Measurements from ENCODE around the gene R3HDM4. TPM values are rescaled to one million over a fixed set of nuclear protein-coding genes. Genes with fewer than 3 reads are reported as not detected.

The R3HDM4 gene
- total RNA-seq, 1 donor from 2014 or later, result 57.9 TPM

GRCh38 chr19:873561-874041, 39.4 kb downstream of the R3HDM4 start:
- H3K4me3 ChIP-seq (ENCODE audit: insufficient read depth, low read depth, low read length), result no peak overlapping the region
- Mint-ChIP-seq H3K4me3 (ENCODE audit: unreplicated experiment) (no peak overlapping the region), H3K27ac (ENCODE audit: unreplicated experiment) (no peak overlapping the region), H3K9me3 (ENCODE audit: unreplicated experiment) (no peaks in the 10 kb centered on the region), H3K36me3 (ENCODE audit: low read depth, unreplicated experiment) (peaks cover 11% of the 10 kb centered on the region), H3K27me3 (ENCODE audit: low read depth, unreplicated experiment) (no peaks in the 10 kb centered on the region), H3K4me1 (ENCODE audit: low read depth, unreplicated experiment) (peaks cover 2% of the 10 kb centered on the region)
- no peak overlapping the region for H3K27ac ChIP-seq (ENCODE audit: low read depth, low read length)
- no peak overlapping the region for H2AFZ ChIP-seq (ENCODE audit: low read depth, low read length)
- DNase-seq (ENCODE audit: low read depth), result no peak
- TF ChIP-seq EZH2 (IDR thresholded peaks at IDR 0.05; ENCODE audit: insufficient read depth, low read length), result no peak
- TF ChIP-seq, protein P1, sequence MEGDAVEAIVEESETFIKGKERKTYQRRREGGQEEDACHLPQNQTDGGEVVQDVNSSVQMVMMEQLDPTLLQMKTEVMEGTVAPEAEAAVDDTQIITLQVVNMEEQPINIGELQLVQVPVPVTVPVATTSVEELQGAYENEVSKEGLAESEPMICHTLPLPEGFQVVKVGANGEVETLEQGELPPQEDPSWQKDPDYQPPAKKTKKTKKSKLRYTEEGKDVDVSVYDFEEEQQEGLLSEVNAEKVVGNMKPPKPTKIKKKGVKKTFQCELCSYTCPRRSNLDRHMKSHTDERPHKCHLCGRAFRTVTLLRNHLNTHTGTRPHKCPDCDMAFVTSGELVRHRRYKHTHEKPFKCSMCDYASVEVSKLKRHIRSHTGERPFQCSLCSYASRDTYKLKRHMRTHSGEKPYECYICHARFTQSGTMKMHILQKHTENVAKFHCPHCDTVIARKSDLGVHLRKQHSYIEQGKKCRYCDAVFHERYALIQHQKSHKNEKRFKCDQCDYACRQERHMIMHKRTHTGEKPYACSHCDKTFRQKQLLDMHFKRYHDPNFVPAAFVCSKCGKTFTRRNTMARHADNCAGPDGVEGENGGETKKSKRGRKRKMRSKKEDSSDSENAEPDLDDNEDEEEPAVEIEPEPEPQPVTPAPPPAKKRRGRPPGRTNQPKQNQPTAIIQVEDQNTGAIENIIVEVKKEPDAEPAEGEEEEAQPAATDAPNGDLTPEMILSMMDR (IDR thresholded peaks at IDR 0.05; ENCODE audit: insufficient read depth, low read depth, low read length), result no peak
- H3K36me3 ChIP-seq (ENCODE audit: insufficient read depth, low read length), result peaks cover 4% of the 10 kb centered on the region
- H3K4me1 ChIP-seq (ENCODE audit: insufficient read depth, low read length), result peaks cover 18% of the 10 kb centered on the region
- H3K9ac ChIP-seq (ENCODE audit: low read length), result no peak overlapping the region
- H3K27me3 ChIP-seq (ENCODE audit: insufficient read depth, low read length), result no peaks in the 10 kb centered on the region
- no peaks in the 10 kb centered on the region for H3K9me3 ChIP-seq (ENCODE audit: insufficient read depth, low read depth, low read length)
- peaks cover 21% of the 10 kb centered on the region for H4K20me1 ChIP-seq (ENCODE audit: insufficient read depth, low read length)
- H3K4me2 ChIP-seq (ENCODE audit: low read length), result no peak overlapping the region
- no peaks in the 10 kb centered on the region for H3K79me2 ChIP-seq (ENCODE audit: insufficient read depth, low read length)
- FAIRE-seq, result no peak

DNA sequence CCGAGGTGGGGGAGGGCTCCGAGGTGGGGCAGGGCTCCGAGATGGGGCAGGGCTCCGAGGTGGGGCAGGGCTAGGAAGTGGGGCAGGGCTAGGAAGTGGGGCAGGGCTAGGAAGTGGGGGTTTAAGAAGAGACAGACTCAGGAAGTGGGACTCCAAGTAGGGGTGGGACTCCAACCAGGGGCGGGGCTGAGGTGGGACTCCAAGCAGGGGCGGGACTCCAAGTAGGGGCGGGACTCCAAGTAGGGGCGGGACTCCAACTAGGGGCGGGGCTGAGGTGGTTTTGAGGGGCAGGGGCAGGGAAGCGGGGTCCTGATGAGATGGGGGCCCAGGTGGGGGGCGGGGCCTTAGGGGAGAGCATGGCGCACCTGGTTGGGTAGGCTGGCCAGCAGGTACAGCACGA, 39.9 kb downstream of the R3HDM4 start:
- H2AFZ ChIP-seq (ENCODE audit: low read depth, low read length), result no peak overlapping the region
- DNase-seq (ENCODE audit: low read depth) (peak; percentile 38), FAIRE-seq (no peak)
- TF ChIP-seq, protein P1 (IDR thresholded peaks at IDR 0.05; ENCODE audit: insufficient read depth, low read depth, low read length), result no peak
- no peak for TF ChIP-seq EZH2 (IDR thresholded peaks at IDR 0.05; ENCODE audit: insufficient read depth, low read length)
- H3K9me3 Mint-ChIP-seq (ENCODE audit: unreplicated experiment), result no peaks in the 10 kb centered on the region
- H3K4me1 Mint-ChIP-seq (ENCODE audit: low read depth, unreplicated experiment), result peaks cover 2% of the 10 kb centered on the region
- H3K9me3 ChIP-seq (ENCODE audit: insufficient read depth, low read depth, low read length), result no peaks in the 10 kb centered on the region
- peaks cover 11% of the 10 kb centered on the region for H3K36me3 Mint-ChIP-seq (ENCODE audit: low read depth, unreplicated experiment)
- H3K4me3 Mint-ChIP-seq (ENCODE audit: unreplicated experiment), result no peak overlapping the region
- peaks cover 24% of the 10 kb centered on the region for H4K20me1 ChIP-seq (ENCODE audit: insufficient read depth, low read length)
- no peaks in the 10 kb centered on the region for H3K27me3 Mint-ChIP-seq (ENCODE audit: low read depth, unreplicated experiment)
- peaks cover 19% of the 10 kb centered on the region for H3K4me1 ChIP-seq (ENCODE audit: insufficient read depth, low read length)
- no peaks in the 10 kb centered on the region for H3K27me3 ChIP-seq (ENCODE audit: insufficient read depth, low read length)
- H3K79me2 ChIP-seq (ENCODE audit: insufficient read depth, low read length), result no peaks in the 10 kb centered on the region
- H3K9ac ChIP-seq (ENCODE audit: low read length), result no peak overlapping the region
- H3K36me3 ChIP-seq (ENCODE audit: insufficient read depth, low read length), result peaks cover 4% of the 10 kb centered on the region
- H3K27ac ChIP-seq (ENCODE audit: low read depth, low read length), result no peak overlapping the region
- H3K4me3 ChIP-seq (ENCODE audit: insufficient read depth, low read depth, low read length), result no peak overlapping the region
- H3K27ac Mint-ChIP-seq (ENCODE audit: unreplicated experiment), result no peak overlapping the region
- H3K4me2 ChIP-seq (ENCODE audit: low read length), result no peak overlapping the region

DNA sequence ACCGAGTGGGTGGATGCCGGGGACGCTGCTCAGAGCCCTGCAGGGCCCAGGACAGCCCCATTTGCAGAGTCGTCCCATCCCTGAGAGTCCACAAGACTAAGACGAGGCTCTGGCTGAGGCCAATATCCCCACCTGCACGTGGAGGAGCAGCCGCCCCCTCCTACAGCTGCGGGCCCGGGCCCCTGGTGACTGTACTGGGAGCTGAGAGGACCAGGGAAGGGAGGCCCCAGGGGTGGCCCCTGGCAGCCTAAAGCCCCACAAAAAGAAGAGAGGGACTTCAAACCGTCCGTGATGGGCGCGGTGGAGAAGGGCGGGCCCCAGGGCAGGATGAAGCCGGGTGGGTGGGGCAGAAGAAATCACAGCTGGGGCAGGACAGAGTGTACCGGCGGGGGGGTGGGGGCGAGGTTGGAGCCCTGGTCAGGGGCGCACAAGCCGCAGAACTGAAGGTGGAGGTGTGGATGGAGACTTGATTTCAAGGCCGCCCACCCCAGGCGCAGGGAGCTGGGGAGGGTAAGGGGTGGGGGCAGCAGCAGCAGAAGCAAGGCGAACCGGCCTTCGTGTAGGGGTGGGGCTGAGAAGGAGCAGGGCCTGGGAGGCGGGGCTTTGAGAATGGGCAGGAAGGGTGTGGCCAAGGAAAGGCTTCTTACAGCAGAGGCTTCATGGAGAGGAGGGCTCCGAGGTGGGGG, 40.6 kb downstream of the R3HDM4 start:
- Histone ChIP-seq H2AFZ (ENCODE audit: low read depth, low read length) (no peak overlapping the region), H3K4me1 (ENCODE audit: insufficient read depth, low read length) (peaks cover 19% of the 10 kb centered on the region), H3K9me3 (ENCODE audit: insufficient read depth, low read depth, low read length) (no peaks in the 10 kb centered on the region), H3K79me2 (ENCODE audit: insufficient read depth, low read length) (no peaks in the 10 kb centered on the region), H3K36me3 (ENCODE audit: insufficient read depth, low read length) (peaks cover 4% of the 10 kb centered on the region), H3K9ac (ENCODE audit: low read length) (no peak overlapping the region), H4K20me1 (ENCODE audit: insufficient read depth, low read length) (peaks cover 24% of the 10 kb centered on the region), H3K4me2 (ENCODE audit: low read length) (no peak overlapping the region), H3K27ac (ENCODE audit: low read depth, low read length) (no peak overlapping the region), H3K27me3 (ENCODE audit: insufficient read depth, low read length) (no peaks in the 10 kb centered on the region), H3K4me3 (ENCODE audit: insufficient read depth, low read depth, low read length) (no peak overlapping the region)
- Mint-ChIP-seq H3K9me3 (ENCODE audit: unreplicated experiment) (no peaks in the 10 kb centered on the region), H3K4me3 (ENCODE audit: unreplicated experiment) (no peak overlapping the region), H3K27ac (ENCODE audit: unreplicated experiment) (no peak overlapping the region), H3K36me3 (ENCODE audit: low read depth, unreplicated experiment) (peaks cover 11% of the 10 kb centered on the region), H3K4me1 (ENCODE audit: low read depth, unreplicated experiment) (peaks cover 2% of the 10 kb centered on the region), H3K27me3 (ENCODE audit: low read depth, unreplicated experiment) (no peaks in the 10 kb centered on the region)
- FAIRE-seq (no peak), DNase-seq (ENCODE audit: low read depth) (peak; percentile 56)
- TF ChIP-seq, protein P1 (IDR thresholded peaks at IDR 0.05; ENCODE audit: insufficient read depth, low read depth, low read length), result no peak
- no peak for TF ChIP-seq EZH2 (IDR thresholded peaks at IDR 0.05; ENCODE audit: insufficient read depth, low read length)
